Ectodermal cell (in vitro differentiated cells): Measurements from ENCODE around the gene SLC4A9.

Experiments used
- H3K27ac ChIP-seq: 2 replicates; pipeline ENCODE4 v1.7.0; 2013; ENCODE audit warnings: mild to moderate bottlenecking, low read depth, low read length; ENCODE audit not compliant: insufficient read depth, poor library complexity, severe bottlenecking
- H3K27me3 ChIP-seq: 2 replicates; pipeline ENCODE4 v1.7.0; 2013; ENCODE audit warnings: mild to moderate bottlenecking, low read length; ENCODE audit not compliant: insufficient read depth, control insufficient read depth, poor library complexity, severe bottlenecking
- H3K36me3 ChIP-seq: one replicate; pipeline ENCODE4 v1.7.0; 2013; ENCODE audit warnings: low read length; ENCODE audit not compliant: control insufficient read depth, insufficient read depth
- H3K4me1 ChIP-seq: one replicate; pipeline ENCODE4 v1.7.0; 2013; ENCODE audit warnings: low read length; ENCODE audit not compliant: control insufficient read depth, insufficient read depth
- H3K4me3 ChIP-seq: 2 replicates; pipeline ENCODE4 v1.7.0; 2013; ENCODE audit warnings: low read depth, low read length, control low read depth; ENCODE audit not compliant: insufficient read depth
- H3K9me3 ChIP-seq: 2 replicates; pipeline ENCODE4 v1.7.0; 2013; ENCODE audit warnings: mild to moderate bottlenecking, low read length, moderate library complexity; ENCODE audit not compliant: control insufficient read depth
- WGBS, 2 experiments: methylation state at CpG; one replicate each; pipeline ENCODE4 v1.1.7; 2013; ENCODE audit warnings: missing lambda C conversion rate in 2 of 2; 5-methylcytosine and 5-hydroxymethylcytosine counted together

Gene SLC4A9

DNA sequence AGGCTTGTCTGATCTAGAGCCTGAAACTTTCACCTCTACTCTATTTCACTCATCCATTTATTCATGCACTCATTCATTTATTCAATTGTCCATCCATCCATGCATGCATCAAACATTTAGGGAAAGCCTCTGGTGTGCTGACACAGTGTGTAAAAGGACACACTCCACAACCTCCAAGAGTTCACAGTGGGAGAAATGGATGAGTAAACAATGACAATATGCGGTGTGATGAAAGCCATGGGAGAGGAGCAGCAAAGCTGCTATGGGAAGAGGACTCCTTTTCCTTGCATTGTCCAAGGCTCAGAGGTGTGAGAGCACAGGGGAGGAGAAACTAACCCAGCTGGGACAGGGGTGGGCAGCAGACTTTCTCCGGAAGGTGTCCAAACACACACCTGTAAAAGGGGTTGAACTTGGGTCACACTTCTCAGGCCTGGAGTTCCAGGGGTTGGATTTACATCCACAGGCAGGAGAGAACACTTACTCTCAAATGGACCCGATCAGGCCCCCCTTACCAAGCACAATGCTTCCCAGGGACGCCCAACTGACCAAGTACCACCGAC is 35.9 kb upstream of the SLC4A9 start:
- peaks cover 21% of the 10 kb centered on the region for H3K4me1 ChIP-seq
- no peaks in the 10 kb centered on the region for H3K9me3 ChIP-seq
- H3K36me3 ChIP-seq: no peaks in the 10 kb centered on the region
- H3K27ac ChIP-seq: no peak overlapping the region
- H3K27me3 ChIP-seq: no peaks in the 10 kb centered on the region
- H3K4me3 ChIP-seq: no peak overlapping the region
- WGBS, 2 experiments: 84 to 91% methylated on average over 5 of the region's 5 CpGs

DNA sequence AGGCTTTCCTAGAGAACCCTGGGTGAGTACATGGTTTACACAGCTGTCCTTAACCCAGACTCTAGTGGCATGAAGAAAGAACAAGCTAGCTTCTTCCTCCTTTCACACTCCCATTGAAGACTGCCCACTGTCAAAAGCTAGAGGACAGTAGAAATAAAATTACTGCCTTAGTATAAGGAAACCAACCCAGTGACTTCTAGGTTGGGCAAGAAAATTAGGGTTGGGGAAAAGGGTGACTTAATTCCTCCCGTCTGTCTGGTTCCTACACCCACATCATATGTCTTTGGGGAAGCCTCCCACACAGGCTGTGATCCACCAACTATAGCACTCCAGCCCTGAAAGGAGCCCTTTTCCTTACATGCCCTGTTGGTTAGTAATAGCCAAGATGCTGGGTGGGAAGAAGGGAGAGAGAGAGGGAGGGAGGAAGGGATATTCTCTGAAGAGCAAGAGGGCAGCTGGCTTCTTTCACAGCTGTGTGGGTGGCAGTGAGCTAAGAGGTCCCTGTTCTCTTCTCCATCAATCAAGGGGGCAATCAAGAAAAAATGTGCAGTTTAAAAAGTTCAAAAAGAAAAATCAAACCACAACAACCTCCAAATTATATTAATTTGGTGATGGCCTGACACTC is 35.3 kb upstream of the SLC4A9 start:
- no peak overlapping the region for H3K4me3 ChIP-seq
- 82 to 100% methylated on average over 1 of the region's 1 CpG for WGBS, 2 experiments
- no peak overlapping the region for H3K27ac ChIP-seq
- no peaks in the 10 kb centered on the region for H3K27me3 ChIP-seq
- H3K4me1 ChIP-seq: peaks cover 21% of the 10 kb centered on the region
- H3K9me3 ChIP-seq: no peaks in the 10 kb centered on the region
- H3K36me3 ChIP-seq: no peaks in the 10 kb centered on the region

- WGBS, 2 experiments: 76 to 92% methylated on average over 3 of the region's 3 CpGs
- Histone ChIP-seq H3K27ac (no peak overlapping the region), H3K9me3 (no peaks in the 10 kb centered on the region), H3K27me3 (no peaks in the 10 kb centered on the region), H3K4me1 (peaks cover 21% of the 10 kb centered on the region), H3K4me3 (no peak overlapping the region), H3K36me3 (no peaks in the 10 kb centered on the region)
These were observed 34.5 kb upstream of the SLC4A9 start for GRCh38 chr5:140325486-140325885.

DNA sequence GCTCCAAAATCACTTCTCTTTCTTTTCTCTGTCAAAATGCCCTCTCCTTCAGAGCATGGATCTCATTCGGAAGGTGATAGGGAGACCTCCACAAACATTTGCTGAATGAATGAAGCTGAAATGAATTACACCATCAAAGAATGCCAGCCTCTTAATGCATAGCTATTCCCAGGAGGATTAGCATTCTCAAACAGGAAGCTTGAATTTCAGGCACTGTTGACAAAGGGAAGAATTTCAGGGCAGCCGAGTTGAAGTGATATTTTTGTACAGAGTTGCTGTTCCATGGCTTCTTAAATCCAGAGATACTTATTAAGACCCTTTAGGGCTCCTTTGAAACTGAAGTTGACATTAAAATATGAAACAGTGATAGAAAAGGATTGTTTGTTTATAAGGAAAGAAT is 32.4 kb upstream of the SLC4A9 start:
- H3K4me1 ChIP-seq: peaks cover 21% of the 10 kb centered on the region
- no peak overlapping the region for H3K4me3 ChIP-seq
- no peaks in the 10 kb centered on the region for H3K27me3 ChIP-seq
- H3K27ac ChIP-seq: no peak overlapping the region
- no peaks in the 10 kb centered on the region for H3K36me3 ChIP-seq
- no peaks in the 10 kb centered on the region for H3K9me3 ChIP-seq
- WGBS, 2 experiments: 58 to 84% methylated on average over 2 of the region's 2 CpGs

- H3K4me3 ChIP-seq: no peak overlapping the region
- no peak overlapping the region for H3K27ac ChIP-seq
- H3K36me3 ChIP-seq: no peaks in the 10 kb centered on the region
- H3K9me3 ChIP-seq: no peaks in the 10 kb centered on the region
- 79 to 82% methylated on average over 8 of the region's 8 CpGs for WGBS, 2 experiments
- H3K27me3 ChIP-seq: no peaks in the 10 kb centered on the region
- H3K4me1 ChIP-seq: peaks cover 17% of the 10 kb centered on the region
These were observed 31.8 kb upstream of the SLC4A9 start for GRCh38 chr5:140328036-140328764.

DNA sequence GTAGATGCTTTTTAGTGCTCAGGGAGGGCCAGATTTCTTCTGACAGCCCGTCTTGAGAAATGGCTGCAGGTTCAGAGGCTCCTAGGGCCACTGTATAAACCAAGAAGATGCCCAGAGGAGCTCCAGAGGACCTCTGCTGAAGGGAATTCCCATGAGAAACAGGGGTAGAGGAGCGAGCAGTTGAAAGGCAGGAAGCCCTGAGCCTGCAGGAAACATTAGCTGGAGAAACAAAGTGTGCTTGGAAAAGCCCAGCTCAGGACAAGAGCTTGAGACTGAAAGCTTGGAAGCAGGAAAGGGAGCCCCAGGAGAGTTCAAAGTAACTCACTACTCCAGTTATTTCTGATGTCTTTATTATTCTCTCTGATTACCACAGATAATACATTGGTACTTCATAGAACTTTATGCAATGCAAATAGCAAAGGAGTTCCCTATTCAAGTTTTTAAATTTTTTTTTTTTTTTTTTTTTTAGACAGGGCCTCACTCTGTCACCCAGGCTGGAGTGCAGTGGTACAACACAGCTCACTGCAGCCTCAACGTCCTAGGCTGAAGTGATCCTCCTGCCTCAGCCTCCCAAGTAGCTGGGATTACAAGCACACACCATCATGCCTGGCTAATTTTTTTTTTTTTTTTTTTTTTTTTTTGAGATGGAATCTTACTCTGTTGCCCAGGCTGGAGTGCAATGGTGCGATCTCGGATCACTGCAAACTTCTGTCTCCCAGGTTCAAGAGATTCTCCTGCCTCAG is 30.1 kb upstream of the SLC4A9 start:
- no peak overlapping the region for H3K4me3 ChIP-seq
- H3K27ac ChIP-seq: no peak overlapping the region
- H3K27me3 ChIP-seq: no peaks in the 10 kb centered on the region
- H3K4me1 ChIP-seq: peaks cover 8% of the 10 kb centered on the region
- WGBS, 2 experiments: 83 to 87% methylated on average over 5 of the region's 5 CpGs
- no peaks in the 10 kb centered on the region for H3K36me3 ChIP-seq
- no peaks in the 10 kb centered on the region for H3K9me3 ChIP-seq

DNA sequence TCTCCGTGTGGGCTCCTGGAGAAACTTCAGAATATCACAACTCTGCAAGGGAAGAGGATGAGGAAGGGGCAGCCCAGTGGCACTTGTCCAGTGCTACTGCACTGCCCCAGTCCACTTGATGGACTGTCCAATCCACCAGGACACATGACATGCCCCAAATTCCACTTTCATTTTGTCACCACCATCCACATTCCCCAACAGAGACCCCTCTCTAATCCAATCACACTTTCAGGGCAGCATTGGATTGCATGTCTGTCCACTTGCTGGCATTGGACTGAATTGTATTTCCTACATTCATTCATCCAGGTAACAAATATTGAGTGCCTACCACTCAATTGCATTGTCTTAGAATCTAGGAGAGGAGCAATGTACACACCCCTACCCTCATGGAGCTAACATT is 28.4 kb upstream of the SLC4A9 start:
- Histone ChIP-seq H3K4me1 (peaks cover 8% of the 10 kb centered on the region), H3K9me3 (no peaks in the 10 kb centered on the region), H3K27me3 (no peaks in the 10 kb centered on the region), H3K27ac (no peak overlapping the region), H3K4me3 (no peak overlapping the region), H3K36me3 (no peaks in the 10 kb centered on the region)
- WGBS, 2 experiments: 89 to 96% methylated on average over 1 of the region's 1 CpG

GRCh38 chr5:140336388-140336787 is 23.6 kb upstream of the SLC4A9 start:
- H3K4me1 ChIP-seq: no peaks in the 10 kb centered on the region
- 88% methylated on average over 5 of the region's 5 CpGs for WGBS, 2 experiments
- no peaks in the 10 kb centered on the region for H3K9me3 ChIP-seq
- H3K27me3 ChIP-seq: no peaks in the 10 kb centered on the region
- no peaks in the 10 kb centered on the region for H3K36me3 ChIP-seq
- H3K27ac ChIP-seq: no peak overlapping the region
- no peak overlapping the region for H3K4me3 ChIP-seq

- Histone ChIP-seq H3K4me3 (no peak overlapping the region), H3K9me3 (no peaks in the 10 kb centered on the region), H3K36me3 (no peaks in the 10 kb centered on the region), H3K27me3 (no peaks in the 10 kb centered on the region), H3K4me1 (no peaks in the 10 kb centered on the region), H3K27ac (no peak overlapping the region)
- WGBS, 2 experiments: 91 to 92% methylated on average over 1 of the region's 1 CpG
These were observed 22.1 kb upstream of the SLC4A9 start for GRCh38 chr5:140337880-140338279.

- Histone ChIP-seq H3K4me3 (no peak overlapping the region), H3K27ac (no peak overlapping the region), H3K36me3 (no peaks in the 10 kb centered on the region), H3K4me1 (no peaks in the 10 kb centered on the region), H3K27me3 (no peaks in the 10 kb centered on the region), H3K9me3 (no peaks in the 10 kb centered on the region)
- WGBS, 2 experiments: 85 to 89% methylated on average over 3 of the region's 3 CpGs
These were observed 21.7 kb upstream of the SLC4A9 start for GRCh38 chr5:140338336-140338735.
